GM21390 (cell line): Measurements from ENCODE around the gene RABGGTA.
A peak's percentile ranks its signal among the peaks of the same experiment; 100 is the strongest.
"Not testable (repeated sequence)": the region's sequence is repeated elsewhere in the genome, so short reads cannot be mapped to it uniquely, and the experiment has no call there.

ENCODE experiments used
- ATAC-seq: cut with Tn5 transposase; IDR thresholded peaks from one replicate; pipeline ENCODE4 v1.9.1; 2021; ENCODE audit not compliant: unreplicated experiment

Gene RABGGTA

GRCh38 chr14:24245350-24245749 is 26.0 kb downstream of the RABGGTA start:
- ATAC-seq, result not testable (repeated sequence)

- no peak for ATAC-seq
Observed at GRCh38 chr14:24243336-24243836, 28.0 kb downstream of the RABGGTA start.

GRCh38 chr14:24241829-24242443 is 29.5 kb downstream of the RABGGTA start:
- ATAC-seq, result peak; percentile 77

- ATAC-seq, result no peak
Observed at GRCh38 chr14:24240110-24240918, 31.1 kb downstream of the RABGGTA start.

- no peak for ATAC-seq
Observed at GRCh38 chr14:24238527-24239037, 32.8 kb downstream of the RABGGTA start.

- ATAC-seq, result no peak
Observed at GRCh38 chr14:24238123-24238522, 33.3 kb downstream of the RABGGTA start.

GRCh38 chr14:24237463-24237955 is 33.9 kb downstream of the RABGGTA start:
- ATAC-seq, result no peak

- ATAC-seq, result no peak
Observed at GRCh38 chr14:24236689-24237462, 34.5 kb downstream of the RABGGTA start.

- no peak for ATAC-seq
Observed at GRCh38 chr14:24235804-24236688, 35.4 kb downstream of the RABGGTA start.

- ATAC-seq, result no peak
Observed at GRCh38 chr14:24234095-24235005, 37.0 kb downstream of the RABGGTA start.

- no peak for ATAC-seq
Observed at GRCh38 chr14:24233538-24233866, 37.9 kb downstream of the RABGGTA start.

- ATAC-seq, result peak; percentile 70
Observed at GRCh38 chr14:24232645-24233537, 38.5 kb downstream of the RABGGTA start, which contains the start of gene GMPR2. TSS of gene GMPR2 (plus strand) at chr14:24232929. CDS start at chr14:24233254, 325 bp downstream.

GRCh38 chr14:24232121-24232644 is 39.2 kb downstream of the RABGGTA start, which contains the start of gene NEDD8:
TSS of gene NEDD8 (minus strand) at chr14:24232367. CDS start at chr14:24232267, 100 bp downstream.
- ATAC-seq, result peak; percentile 78

GRCh38 chr14:24231263-24232120 is 39.9 kb downstream of the RABGGTA start:
- ATAC-seq, result no peak

- no peak for ATAC-seq
Observed at GRCh38 chr14:24228902-24229301, 42.5 kb downstream of the RABGGTA start.

GRCh38 chr14:24226473-24226872 is 44.9 kb downstream of the RABGGTA start:
- no peak for ATAC-seq

- ATAC-seq, result no peak
Observed at GRCh38 chr14:24224618-24225071, 46.8 kb downstream of the RABGGTA start.
